GM21526 (cell line): Measurements from ENCODE around the gene SLCO2B1.

Source experiments
- ATAC-seq: cut with Tn5 transposase; IDR thresholded peaks from one replicate; pipeline ENCODE4 v1.9.1; 2021; ENCODE audit warnings: moderate library complexity; ENCODE audit not compliant: unreplicated experiment, low FRiP score

SLCO2B1 gene

DNA sequence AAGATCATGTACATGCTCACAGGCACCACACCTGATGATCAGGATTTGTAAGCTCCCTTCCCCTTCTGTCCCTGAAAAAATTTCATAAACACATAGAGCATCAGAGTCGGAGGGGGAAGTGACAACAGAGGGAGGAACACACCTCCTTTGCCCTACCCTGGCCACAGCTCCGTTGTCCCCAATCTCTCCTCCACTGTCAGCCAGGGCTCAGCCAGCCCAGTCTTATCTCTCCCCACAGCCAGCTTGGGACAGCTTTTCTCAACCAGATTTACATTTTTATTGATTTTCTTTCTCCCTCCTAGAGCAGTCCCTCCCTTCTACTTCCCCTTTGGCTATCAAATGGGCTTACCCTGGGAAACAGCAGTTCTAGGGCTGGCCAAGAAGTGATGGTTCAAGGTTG, 57.5 kb downstream of the SLCO2B1 start:
- ATAC-seq: no peak

DNA sequence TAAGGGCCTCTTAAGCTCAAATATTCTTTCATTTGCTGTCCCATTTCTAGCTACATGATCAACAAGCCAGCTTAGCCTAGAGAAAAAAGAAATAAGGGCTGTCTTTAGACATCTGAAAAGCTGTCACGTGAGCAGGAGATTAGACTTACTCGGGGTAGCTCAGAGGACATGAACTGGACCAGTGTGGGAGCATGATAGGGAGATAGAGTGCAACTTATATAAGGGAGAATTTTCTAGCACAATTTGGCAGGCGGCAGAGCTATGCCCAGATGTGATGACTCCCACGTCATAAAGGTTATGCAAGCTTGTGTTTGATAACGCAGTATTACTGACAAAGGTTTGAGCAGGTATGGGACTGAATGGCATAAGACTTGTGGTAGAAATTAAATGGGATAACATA, 61.5 kb downstream of the SLCO2B1 start:
- ATAC-seq: no peak

GRCh38 chr11:75214411-75214821, 63.5 kb downstream of the SLCO2B1 start:
- ATAC-seq: no peak

GRCh38 chr11:75214843-75215242, 63.9 kb downstream of the SLCO2B1 start:
- ATAC-seq: no peak

- no peak for ATAC-seq
Measured at GRCh38 chr11:75219869-75220268, 69.0 kb downstream of the SLCO2B1 start.

DNA sequence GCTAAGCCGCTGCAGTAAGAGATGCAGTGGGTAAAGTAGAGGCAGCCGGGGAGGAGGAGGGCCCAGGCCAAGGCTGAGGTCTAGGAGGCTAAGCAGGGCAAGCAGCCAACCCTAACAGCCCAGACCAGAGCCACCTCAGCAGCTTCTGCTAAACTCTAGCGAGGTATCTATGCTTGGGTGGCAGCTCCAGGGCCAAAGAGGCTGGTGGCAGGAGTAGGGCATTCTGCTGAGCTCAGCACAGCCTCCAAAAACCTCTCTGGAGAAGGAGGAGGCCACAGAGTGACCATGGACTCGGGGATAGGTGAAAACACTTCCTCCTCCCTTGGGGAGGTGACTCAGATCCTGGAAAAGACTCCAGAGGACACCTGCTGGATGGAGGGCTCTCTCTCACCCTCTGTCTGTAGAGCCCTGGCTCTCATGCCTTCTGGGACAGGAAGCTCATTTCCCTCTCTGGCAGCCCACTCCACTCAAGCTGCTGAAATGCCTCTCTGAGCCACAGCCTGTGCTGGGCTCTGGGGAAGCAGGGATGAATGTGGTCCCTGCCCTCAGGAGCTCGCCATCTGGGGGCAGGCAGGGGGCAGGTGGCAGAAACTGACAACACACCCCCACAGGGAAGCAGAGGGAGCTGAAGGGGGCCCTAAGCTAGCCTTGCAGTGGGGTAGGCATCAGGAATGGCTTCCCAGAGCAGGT, 73.2 kb downstream of the SLCO2B1 start:
- ATAC-seq: no peak

GRCh38 chr11:75225794-75226193, 74.9 kb downstream of the SLCO2B1 start:
- ATAC-seq: no peak

- ATAC-seq: no peak
Measured at GRCh38 chr11:75229466-75229865, 78.6 kb downstream of the SLCO2B1 start.

GRCh38 chr11:75230621-75231020, 79.7 kb downstream of the SLCO2B1 start:
- ATAC-seq: no peak

DNA sequence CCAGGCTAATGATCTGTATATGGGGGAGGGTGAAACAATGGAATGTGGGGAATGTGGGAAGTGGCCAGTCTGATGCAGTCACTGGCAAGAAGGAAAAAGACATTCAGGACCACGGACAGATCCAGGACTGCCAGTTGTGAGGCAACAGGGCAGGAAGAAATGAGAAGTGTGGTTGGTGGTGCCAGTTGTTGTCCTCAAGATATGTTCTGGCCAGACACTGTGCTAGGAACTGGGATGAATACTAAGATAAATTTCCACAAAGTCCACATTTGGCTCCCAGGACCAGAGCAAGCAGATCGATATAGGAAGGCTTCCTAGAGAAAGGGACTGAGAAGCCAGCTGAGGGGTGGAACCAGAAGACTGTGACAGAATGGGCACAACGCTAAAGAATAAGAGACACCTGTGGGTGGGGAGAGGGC, 82.9 kb downstream of the SLCO2B1 start:
- no peak for ATAC-seq

- ATAC-seq: no peak
Measured at GRCh38 chr11:75236062-75236461, 85.2 kb downstream of the SLCO2B1 start.

DNA sequence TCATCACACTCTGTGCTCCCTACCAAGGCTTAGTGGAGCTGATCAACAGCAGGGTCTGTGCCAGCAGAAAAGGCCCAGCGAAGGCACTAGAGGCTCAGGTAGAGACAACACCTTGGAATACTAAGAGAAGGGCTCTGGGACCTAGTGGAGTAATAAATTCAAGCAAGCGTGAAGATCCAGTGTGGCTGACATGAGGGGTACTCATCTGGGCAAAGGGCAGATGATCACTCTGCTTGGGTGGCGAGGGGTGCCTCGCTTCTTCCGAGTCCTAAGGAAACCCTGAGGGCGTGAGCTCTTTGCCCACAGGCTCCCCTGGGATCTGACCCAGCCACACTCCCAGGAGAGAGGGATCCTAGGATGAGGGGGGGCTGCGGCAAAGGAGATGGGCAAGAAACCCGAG, 86.1 kb downstream of the SLCO2B1 start:
- no peak for ATAC-seq

DNA sequence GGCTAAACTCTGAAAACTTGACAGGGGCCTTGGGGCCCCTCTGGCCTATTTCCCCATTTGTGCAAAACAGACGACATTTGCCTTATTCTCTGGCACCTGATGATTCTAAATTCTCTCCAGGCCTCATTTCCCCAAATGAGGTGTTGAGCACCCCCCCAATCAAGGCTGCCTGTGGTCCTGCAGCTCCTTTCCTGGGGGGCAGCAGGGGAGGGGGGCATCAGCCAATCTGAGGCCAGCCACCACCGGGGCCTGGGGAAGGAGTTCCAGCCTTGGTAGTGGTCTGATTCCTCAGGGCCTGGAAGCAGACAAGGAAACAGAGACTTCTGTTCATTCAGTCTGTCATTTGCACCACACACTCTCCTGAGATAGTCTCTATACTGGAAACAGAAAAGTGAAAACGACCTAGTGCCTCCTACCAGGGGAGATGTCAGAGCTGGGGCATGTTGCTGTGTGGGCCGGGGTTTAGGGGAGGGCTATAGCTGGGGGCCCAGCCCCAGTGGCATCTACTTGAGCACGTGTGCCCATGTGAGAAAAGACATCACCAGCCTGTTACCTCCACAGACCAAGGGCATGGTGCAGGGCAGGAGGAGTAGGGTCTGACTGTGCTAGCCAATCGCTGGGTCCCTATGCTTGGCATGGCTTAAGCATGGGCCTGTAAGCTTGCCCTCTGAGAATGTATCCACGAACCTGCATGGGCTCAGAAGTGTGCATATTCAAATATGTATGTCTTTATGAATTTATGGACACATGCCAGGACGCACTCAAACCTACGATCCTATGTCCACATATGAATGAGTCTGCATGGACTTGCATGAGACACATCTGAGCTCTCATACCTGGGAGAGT, 87.9 kb downstream of the SLCO2B1 start:
- ATAC-seq: no peak

DNA sequence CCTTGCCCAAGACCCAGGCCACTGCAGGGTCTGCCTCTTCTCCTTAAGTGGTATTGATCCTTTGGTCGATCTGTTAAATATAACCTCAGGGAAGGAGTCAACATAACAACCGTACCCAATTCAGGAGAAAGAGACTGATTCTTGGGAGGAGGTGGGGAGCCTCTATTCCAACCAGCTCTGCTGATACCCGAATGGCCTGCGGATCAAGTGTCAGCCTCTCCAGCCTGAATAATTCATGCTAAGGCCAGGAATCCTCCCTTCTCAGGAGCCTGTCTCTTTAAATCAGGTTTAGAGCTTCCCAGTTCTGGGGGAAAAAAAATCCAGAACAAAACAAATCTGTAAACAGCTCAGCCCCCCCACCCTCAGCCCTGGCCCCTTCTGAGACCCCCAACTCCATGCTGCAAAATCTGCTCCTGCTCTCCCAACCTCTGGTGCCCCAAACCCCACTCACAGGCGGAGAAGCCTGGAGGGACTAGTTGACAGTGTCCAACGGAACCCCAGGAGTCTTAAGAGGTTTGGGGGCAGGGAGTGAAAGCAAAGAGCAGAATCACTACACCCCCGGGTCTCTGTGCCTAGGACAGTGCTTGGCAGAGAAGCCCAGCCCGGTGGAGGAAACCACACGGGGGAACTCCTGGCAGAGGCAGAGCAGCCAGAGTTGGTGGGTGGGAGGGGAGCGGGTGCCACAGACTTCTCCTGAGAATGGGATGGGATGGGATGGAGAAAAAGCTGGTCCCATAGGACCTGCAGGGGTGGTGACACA, 88.8 kb downstream of the SLCO2B1 start:
- no peak for ATAC-seq

DNA sequence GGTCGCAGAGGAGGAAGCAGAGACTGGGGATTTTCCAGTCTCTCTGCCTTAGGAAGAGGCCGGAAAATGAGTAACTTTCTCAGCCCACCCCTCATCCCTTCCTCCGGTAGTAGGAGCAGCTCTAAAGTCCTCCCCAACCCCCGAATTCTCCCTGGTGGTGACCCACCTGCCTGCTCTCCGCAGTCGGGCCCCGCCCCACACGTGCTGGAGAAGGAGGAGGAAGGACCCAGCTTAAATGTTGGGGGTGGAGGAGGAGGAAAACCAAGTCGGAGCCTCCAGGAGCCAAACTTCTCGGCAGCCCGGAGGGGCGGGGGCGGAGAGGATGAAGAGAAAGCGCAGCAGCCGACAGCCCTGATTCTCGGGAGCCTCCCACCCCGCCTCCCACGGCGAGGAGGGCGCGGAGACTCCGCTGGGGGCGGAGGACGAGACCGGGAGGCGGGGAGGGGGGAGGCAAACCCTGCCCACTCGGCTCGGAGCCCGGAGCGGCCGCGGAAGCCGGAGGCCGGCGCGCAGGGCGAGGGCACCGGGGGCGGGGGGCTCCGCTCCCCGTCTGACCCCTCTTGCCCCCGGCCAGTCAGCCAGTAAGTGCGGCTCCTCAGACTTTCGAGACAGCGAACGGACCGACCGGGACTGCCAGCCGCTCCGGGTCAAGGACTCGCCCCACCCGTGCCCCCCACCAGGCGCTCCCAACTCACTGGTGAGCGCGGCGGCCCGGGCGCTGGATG, 89.6 kb downstream of the SLCO2B1 start, which contains the start of gene TPBGL:
Gene TPBGL, plus strand, starts transcription at position 464 of the 725 bp plus-strand sequence. CDS start 276 bp downstream, outside the sequence.
- no peak for ATAC-seq

DNA sequence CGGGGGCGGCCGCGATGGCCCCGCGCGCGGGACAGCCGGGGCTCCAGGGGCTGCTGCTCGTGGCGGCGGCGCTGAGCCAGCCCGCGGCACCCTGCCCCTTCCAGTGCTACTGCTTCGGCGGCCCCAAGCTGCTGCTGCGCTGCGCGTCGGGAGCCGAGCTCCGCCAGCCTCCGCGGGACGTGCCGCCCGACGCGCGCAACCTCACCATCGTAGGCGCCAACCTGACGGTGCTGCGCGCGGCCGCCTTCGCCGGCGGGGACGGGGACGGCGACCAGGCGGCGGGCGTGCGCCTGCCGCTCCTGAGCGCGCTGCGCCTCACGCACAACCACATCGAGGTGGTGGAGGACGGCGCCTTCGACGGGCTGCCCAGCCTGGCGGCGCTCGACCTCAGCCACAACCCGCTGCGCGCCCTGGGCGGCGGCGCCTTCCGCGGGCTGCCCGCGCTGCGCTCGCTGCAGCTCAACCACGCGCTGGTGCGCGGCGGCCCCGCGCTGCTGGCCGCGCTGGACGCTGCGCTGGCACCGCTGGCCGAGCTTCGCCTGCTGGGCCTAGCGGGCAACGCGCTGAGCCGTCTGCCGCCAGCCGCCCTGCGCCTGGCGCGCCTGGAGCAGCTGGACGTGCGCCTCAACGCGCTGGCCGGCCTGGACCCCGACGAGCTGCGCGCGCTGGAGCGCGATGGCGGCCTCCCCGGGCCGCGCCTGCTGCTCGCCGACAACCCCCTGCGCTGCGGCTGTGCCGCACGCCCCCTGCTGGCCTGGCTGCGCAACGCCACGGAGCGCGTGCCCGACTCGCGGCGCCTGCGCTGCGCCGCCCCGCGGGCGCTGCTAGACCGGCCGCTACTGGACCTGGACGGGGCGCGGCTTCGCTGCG, 90.4 kb downstream of the SLCO2B1 start:
- peak; percentile 91 for ATAC-seq

DNA sequence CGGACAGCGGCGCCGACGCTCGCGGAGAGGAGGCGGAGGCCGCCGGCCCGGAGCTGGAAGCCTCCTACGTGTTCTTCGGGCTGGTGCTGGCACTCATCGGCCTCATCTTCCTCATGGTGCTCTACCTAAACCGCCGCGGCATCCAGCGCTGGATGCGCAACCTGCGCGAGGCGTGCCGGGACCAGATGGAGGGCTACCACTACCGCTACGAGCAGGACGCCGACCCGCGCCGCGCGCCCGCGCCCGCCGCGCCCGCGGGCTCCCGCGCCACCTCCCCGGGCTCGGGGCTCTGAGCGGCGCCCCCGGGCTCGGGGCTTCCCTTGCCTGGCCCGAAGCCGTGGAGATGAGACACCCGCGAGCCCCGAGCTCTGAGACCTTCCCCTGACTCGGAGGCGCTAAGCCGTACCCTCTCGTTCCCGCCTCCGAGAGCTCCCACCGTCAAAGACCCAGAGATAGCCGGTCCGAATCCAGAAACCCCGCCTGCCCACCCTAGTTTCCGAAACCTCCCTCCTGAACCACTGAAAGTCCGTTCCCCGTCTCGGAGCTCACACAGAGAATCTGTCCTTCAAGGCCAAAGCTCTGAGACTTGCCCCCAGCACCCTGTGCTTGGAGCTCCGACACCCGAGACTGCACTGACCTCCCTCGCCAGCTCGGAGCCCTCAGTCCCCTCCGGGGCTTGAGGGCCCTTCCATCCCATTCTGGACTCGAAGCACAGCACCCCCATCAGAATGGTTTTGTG, 91.2 kb downstream of the SLCO2B1 start:
- ATAC-seq: peak; percentile 29

GRCh38 chr11:75242722-75243600, 92.1 kb downstream of the SLCO2B1 start:
- no peak for ATAC-seq
